LHCN-M2 (cell line): ENCODE measurements around the gene LRIG1. TPM values are rescaled to one million over a fixed set of nuclear protein-coding genes. Genes with fewer than 3 reads are reported as not detected.
A peak's percentile ranks its signal among the peaks of the same experiment; 100 is the strongest.

ENCODE experiments used
- DNase-seq: peaks from one replicate; pipeline ENCODE4 v3.0.0-alpha.2; 2012; ENCODE audit warnings: low read depth
- total RNA-seq: library from RNA; depleted of rRNA; stranded (reverse); fragments of >200 nt; gene quantifications from 2 replicates; pipeline ENCODE4 v1.2.3, GENCODE V29; 2014

The LRIG1 gene
- total RNA-seq, 1 experiment from 2014 or later: 3.0 TPM

GRCh38 chr3:66470285-66470684 lies 30.5 kb downstream of the LRIG1 start:
- no peak for DNase-seq

DNA sequence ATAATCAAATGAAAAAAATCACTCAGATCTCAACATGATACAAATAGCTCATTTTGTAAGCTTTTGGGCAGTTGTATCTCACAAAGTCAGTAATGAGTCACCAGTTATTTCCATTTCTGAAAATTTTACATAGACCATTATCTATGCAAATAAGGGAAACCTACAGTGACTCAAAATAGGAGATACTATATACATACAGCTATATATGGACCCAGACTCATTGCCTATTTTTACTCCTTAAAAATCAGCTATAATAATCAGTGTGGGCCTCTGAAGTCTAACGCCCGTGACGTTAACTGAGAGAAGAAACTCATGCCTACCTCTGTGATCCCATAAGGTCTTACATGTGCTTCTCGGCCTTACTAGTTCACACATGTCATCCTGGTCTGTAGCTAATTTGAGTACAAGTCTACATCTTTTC lies 31.6 kb downstream of the LRIG1 start:
- DNase-seq: no peak

DNA sequence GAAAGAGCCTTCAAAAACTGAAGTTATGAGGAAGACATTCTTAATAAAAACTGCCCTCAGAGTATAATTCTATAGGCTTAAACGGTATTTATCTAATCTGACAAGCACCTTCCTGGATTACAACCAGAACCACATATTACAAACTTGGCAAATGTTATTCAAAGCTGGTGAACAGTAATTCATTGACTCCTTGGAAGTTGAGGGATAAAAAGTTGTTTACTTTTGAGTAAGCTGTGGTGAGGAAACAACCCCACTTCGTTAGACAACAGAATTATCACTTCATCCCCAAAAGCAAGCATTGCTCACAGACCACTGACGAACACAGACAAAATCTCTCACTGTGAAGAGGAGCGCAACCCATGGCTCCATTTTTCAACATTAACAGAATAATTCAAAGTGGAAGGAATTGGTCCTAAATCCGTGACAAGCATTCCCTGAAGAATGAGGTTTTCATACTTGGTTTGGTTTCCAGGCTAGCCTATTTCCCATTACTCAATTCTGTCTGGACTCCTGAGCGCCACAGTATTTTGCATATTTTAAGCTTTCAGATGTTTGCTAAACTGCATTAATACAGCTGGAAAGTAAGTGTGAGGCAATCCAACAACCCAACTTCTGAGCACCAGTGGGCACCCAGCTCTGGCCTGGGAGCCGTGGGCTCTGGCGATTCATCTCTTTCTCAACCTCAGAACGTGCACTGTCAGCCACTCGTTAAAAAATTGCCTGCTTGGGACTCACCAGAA lies 32.7 kb downstream of the LRIG1 start:
- DNase-seq: no peak

- no peak for DNase-seq
Observed at GRCh38 chr3:66466606-66467270, 34.1 kb downstream of the LRIG1 start.

DNA sequence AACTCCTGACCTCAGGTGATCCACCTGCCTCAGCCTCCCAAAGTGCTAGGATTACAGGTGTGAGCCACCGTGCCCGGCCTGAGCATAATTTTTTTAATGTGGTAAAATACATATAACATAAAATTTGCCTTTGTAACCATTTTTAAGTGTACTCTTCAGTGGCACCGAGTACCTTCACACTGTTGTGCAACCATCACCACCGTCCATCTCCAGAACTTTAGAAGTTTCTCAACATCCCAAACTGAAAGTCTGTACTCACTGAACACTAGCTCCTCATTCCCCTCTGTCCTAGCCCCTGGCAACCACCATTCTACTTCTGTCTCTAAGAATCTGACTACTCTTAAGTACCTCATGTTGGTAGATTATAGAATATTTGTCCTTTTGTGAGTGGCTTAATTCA lies 35.2 kb downstream of the LRIG1 start:
- no peak for DNase-seq

DNA sequence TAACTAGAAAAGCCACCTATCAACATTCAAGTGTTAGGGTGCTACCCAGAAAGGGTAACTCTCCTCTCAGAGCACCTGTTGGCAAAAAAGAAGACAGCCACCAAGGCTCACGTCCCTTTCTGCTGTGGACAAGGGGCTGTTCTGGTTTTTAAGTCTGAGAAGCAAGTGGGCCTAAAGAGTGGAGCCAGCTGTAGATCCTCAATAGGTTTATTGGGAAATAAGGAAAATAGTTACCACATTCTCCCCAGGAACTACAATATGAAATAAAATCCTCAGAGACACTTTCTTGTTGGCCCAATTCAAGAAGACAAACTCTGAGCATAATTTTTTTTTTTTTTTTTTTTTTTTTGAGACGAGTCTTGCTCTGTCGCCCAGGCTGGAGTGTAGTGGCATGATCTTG lies 35.8 kb downstream of the LRIG1 start:
- DNase-seq: no peak

DNA sequence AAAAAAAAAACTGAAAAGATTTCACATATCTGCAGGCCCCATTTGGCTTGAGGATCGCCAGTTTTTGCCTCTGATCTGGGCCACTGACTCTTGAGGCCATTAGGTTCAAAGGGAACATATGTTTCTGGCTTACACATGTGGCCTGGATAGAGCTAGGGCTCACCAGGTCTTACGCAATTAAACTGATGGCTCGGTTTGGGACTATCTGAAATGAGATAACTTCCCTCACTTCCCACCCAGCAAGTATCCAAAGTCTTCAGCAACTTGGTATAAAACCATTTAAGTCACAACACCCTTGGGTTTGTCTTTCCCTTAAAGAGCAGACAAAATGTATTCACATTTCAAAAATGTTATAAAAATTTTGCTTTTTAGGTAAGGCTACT lies 36.3 kb downstream of the LRIG1 start:
- DNase-seq: no peak

- DNase-seq: no peak
Observed at GRCh38 chr3:66463730-66464511, 36.9 kb downstream of the LRIG1 start.

DNA sequence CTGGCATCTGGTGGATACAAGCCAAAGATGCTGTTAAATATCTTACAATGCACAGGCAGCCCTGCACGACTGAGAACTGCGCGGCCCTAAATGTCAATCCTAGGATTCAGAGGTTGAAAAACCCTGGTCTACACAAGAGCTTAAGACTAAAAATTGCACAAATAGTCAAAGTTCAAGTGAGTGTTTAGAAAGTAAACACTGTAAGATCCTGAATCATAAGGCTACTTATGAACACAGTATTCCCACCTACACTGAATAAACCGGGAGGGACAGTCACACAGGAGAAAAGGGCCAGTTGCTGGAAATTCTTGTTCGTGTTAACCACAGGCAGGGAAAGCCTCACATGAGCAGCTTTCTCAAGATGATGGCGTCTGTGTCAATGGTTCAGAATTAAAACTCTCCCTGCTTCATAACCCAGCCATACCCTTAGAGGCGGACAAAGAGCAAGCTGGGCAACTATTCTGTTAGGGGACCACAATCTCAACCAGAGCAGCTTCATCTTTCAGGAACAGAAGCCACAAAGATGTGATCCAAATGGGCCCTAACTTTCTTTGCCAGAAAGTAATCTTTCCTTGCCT lies 37.7 kb downstream of the LRIG1 start:
- DNase-seq: peak; percentile 5

DNA sequence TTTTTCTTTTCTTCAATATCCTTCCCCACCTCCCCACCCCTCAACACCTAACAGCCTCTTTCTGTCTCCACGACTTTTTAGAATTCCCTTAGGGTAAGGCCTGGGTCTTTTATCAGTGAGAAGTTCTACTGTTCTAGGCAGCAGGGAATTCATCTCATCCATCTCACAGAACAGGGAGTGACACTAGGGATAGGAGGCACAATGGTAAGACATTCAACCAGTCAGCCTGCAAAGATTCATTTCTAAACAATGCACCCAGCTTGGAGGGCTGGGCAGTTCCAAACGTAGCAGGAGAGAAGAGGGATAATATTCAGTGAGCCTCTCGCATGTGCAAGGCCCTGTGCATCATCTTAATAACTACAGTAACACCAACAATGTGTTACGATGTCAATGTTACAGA lies 43.6 kb downstream of the LRIG1 start:
- no peak for DNase-seq

- peak; percentile 62 for DNase-seq
Observed at GRCh38 chr3:66456711-66457173, 44.1 kb downstream of the LRIG1 start.

- no peak for DNase-seq
Observed at GRCh38 chr3:66454464-66454859, 46.4 kb downstream of the LRIG1 start.

- DNase-seq: no peak
Observed at GRCh38 chr3:66453651-66454463, 47.0 kb downstream of the LRIG1 start.

- DNase-seq: no peak
Observed at GRCh38 chr3:66452303-66453011, 48.4 kb downstream of the LRIG1 start.

DNA sequence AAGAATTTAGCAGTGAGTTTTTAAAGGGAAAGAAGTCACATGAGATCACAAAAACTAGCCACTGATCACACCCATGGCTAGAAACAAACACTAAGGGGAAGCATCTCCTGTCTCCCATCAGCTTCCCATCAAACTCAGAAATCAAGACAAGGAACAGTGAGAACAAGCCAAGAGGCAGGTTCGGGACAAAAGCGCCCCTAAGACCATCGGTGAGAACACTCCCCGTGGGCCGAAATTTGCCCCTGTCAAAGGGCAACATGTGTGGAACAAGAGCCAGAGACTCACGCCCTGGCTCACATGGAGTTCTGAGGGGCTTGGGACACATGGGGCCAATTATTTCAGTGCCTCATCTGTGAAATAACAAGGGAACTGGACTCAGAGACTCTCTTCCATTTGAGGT lies 49.1 kb downstream of the LRIG1 start:
- no peak for DNase-seq

DNA sequence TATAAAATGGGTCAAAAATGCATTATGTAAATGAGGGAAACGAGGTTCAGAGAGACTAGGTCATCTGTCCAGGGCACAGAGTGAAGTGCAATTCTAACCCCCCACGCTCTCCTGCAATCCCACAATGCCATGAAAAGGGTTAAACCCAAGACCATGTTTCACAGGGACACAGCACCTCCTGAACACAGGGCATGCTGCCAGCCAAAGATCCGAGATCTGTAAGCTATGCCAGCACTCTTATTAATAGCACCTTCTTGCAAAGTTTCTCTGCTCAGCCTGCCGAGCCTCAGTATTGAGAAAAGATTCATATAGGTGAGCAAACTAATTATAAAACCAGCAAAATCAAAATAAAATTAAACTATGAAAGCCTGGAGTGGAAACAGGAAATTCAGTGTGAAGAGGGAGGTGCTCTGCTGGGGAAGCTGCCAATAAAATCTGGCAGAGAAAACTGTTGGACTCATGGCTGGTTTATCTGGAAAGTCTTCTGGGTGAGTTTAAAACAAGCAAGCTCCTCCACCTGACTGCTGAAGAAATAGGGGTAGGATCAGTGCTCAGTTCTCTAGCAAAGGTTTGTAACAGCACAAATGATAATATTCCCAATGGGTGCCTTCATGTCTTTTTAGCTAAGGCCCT lies 50.3 kb downstream of the LRIG1 start:
- no peak for DNase-seq

DNA sequence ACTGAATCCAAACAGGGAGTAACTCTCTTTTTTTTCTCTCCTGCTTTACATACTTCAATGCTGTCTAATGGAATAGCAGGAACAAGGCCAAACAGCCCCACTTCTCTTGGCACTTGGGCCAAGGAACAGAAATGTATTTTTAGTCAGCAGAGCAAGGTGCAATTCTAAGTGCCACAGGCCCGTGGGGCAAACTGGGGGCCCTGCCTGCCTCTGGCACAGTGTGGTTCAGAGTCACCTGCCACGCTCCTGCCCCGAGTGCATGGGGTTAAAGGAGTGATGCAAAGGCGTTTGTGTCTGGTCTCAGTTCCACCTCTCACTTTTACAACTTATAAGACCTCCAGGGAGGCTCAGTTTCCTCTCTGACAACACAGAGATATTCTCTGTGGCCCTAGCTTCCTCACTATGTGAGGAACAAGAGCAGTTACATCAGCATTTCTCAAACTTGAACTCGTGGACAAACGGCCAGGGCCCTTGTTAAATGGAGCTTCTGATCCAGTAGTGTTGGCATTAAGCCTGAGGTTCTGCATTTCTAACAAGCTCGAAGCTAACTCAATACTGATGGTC lies 51.3 kb downstream of the LRIG1 start:
- DNase-seq: no peak

GRCh38 chr3:66444146-66444644 lies 56.6 kb downstream of the LRIG1 start:
- DNase-seq: no peak

- DNase-seq: no peak
Observed at GRCh38 chr3:66443118-66443803, 57.6 kb downstream of the LRIG1 start.
